Activated CD4-positive, alpha-beta T cell treated with anti-CD3 and anti-CD28 coated beads, Interleukin-2, Interleukin-6, amounts not matched to agents 100 ng/mL and 50 ng/mL, durations not matched to agents 16 hours and 8 hours (primary cell): Measurements from ENCODE around the gene CHRNA7.
"Not testable (repeated sequence)": the region's sequence is repeated elsewhere in the genome, so short reads cannot be mapped to it uniquely, and the experiment has no call there.

ENCODE experiments used
- DNase-seq: peaks from one replicate; pipeline ENCODE4 v3.0.0-alpha.2; 2020

Gene CHRNA7

GRCh38 chr15:32196206-32196605, 165.9 kb downstream of the CHRNA7 start:
- not testable (repeated sequence) for DNase-seq

GRCh38 chr15:32198938-32199337, 168.6 kb downstream of the CHRNA7 start:
- not testable (repeated sequence) for DNase-seq

DNA sequence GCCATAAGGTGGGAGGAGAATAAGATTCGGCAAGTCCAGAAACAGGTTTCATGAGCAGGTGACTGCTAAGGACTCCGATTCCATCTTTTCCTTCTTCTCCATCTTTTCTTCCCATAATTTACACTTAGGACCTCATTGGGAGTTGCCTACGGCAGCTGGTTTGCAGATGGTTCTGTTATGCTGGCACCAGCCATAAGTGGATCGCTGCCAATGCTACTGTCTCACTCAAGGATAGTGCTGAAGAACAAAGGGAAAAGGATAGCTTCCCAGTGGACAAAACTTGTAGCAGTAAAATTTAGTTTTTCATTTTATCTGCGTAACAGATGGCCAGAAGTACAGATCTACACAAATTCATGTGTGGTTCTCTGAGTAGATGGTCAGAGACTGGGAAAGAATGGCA, 178.8 kb downstream of the CHRNA7 start:
- DNase-seq = not testable (repeated sequence)

DNA sequence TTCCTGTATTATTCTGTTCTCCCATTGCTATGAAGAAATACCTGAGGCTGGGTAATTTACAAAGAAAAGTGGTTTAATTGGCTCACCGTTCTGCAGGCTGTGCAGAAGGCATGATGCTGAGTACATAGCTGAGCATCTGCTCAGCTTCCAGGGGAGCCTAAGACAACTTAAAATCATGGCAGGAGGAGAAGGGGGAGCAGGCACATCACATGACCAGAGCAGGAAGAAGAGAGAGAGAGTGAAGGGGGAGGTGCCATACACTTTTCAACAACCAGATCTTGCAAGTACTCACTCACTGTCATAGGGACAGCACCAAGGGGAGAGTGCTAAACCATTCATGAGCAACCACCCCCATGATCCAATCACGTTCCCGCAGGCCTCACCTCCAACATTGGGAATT, 188.4 kb downstream of the CHRNA7 start:
- no peak for DNase-seq
